Endometrial microvascular endothelial cells (primary cell): ENCODE data around the gene ADAMTSL3. TPM values are rescaled to one million over a fixed set of nuclear protein-coding genes. Genes with fewer than 3 reads are reported as not detected.

Experiments used
- in situ Hi-C: cut with HindIII; loops from 2 replicates; pipeline ENCODE4 v1.10.0; 2017; ENCODE audit warnings: low sequenced_read_pairs, low pct_unique_long_range_greater_than_20kb; ENCODE audit errors: inconsistent ontology term
- total RNA-seq: library from RNA; depleted of rRNA; stranded (reverse); fragments of >200 nt; gene quantifications from one replicate; pipeline ENCODE4 v1.2.3, GENCODE V29; 2015; ENCODE audit errors: inconsistent ontology term

The ADAMTSL3 gene
- total RNA-seq, 1 donor from 2014 or later: not detected

GRCh38 chr15:83786336-83786735, 132.4 kb downstream of the ADAMTSL3 start:
- in situ Hi-C loops: no loop called here

- in situ Hi-C loops: no loop called here
These were observed 139.1 kb downstream of the ADAMTSL3 start for GRCh38 chr15:83793069-83793468.

- in situ Hi-C loops: no loop called here
These were observed 140.3 kb downstream of the ADAMTSL3 start for GRCh38 chr15:83794209-83794608.

GRCh38 chr15:83809345-83809744, 155.4 kb downstream of the ADAMTSL3 start:
- in situ Hi-C loops: no loop called here

- in situ Hi-C loops: no loop called here
These were observed 156.2 kb downstream of the ADAMTSL3 start for GRCh38 chr15:83810110-83810509.

GRCh38 chr15:83813682-83814081, 159.8 kb downstream of the ADAMTSL3 start:
- in situ Hi-C loops: no loop called here

- in situ Hi-C loops: no loop called here
These were observed 161.6 kb downstream of the ADAMTSL3 start for GRCh38 chr15:83815506-83815905.

- in situ Hi-C loops: no loop called here
These were observed 162.4 kb downstream of the ADAMTSL3 start for GRCh38 chr15:83816124-83816883.

- in situ Hi-C loops: no loop called here
These were observed 164.7 kb downstream of the ADAMTSL3 start for GRCh38 chr15:83818591-83818990.

GRCh38 chr15:83830381-83830780, 176.5 kb downstream of the ADAMTSL3 start:
- in situ Hi-C loops: no loop called here

- in situ Hi-C loops: no loop called here
These were observed 179.6 kb downstream of the ADAMTSL3 start for GRCh38 chr15:83833569-83833968.

- in situ Hi-C loops: no loop called here
These were observed 181.6 kb downstream of the ADAMTSL3 start for GRCh38 chr15:83835479-83835878.

GRCh38 chr15:83837945-83838571, 184.1 kb downstream of the ADAMTSL3 start:
- in situ Hi-C loops: no loop called here

GRCh38 chr15:83838763-83839162, 184.8 kb downstream of the ADAMTSL3 start:
- in situ Hi-C loops: no loop called here

- in situ Hi-C loops: no loop called here
These were observed 188.4 kb downstream of the ADAMTSL3 start for GRCh38 chr15:83842281-83842680.

GRCh38 chr15:83843471-83843871, 189.5 kb downstream of the ADAMTSL3 start:
- in situ Hi-C loops: no loop called here

- in situ Hi-C loops: no loop called here
These were observed 190.8 kb downstream of the ADAMTSL3 start for GRCh38 chr15:83844742-83845141.

GRCh38 chr15:83845230-83845629, 191.3 kb downstream of the ADAMTSL3 start:
- in situ Hi-C loops: no loop called here

- in situ Hi-C loops: no loop called here
These were observed 192.9 kb downstream of the ADAMTSL3 start for GRCh38 chr15:83846847-83847246.

- in situ Hi-C loops: no loop called here
These were observed 194.6 kb downstream of the ADAMTSL3 start for GRCh38 chr15:83848315-83849050.
